Measurements from ENCODE around the gene SLC7A11.

SLC7A11 gene

GRCh38 chr4:138161351-138161750 lies 80.8 kb downstream of the SLC7A11 start:
- no peak for DNase-seq (ENCODE audit: low spot score)

DNA sequence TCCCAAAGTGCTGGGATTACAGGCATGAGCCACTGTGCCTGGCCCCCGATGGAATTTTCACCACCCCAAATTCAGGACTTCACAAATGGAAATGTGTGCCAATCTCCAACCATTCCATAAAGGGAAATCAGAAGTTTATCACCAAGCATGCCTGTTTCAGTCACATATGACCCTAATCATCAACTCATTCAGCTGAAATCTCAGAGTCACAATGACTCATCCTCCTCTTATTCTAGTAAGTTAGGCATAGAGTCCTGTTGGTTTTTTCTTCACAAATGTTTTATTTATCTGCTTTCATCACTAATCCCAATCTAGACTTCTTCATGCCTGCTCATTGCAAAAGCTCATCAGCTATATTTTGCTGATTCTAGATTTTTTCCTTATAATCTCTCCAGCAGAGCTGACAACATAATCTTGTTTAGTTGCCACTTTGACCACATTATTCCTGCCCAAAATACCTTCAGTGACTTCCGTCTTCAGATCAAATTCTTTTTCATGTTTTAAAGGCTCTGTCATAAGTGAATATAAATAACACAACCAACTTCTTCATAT lies 83.3 kb downstream of the SLC7A11 start:
- no peak for DNase-seq (ENCODE audit: low spot score)

GRCh38 chr4:138140879-138141278 lies 101.3 kb downstream of the SLC7A11 start:
- DNase-seq (ENCODE audit: low spot score): no peak

DNA sequence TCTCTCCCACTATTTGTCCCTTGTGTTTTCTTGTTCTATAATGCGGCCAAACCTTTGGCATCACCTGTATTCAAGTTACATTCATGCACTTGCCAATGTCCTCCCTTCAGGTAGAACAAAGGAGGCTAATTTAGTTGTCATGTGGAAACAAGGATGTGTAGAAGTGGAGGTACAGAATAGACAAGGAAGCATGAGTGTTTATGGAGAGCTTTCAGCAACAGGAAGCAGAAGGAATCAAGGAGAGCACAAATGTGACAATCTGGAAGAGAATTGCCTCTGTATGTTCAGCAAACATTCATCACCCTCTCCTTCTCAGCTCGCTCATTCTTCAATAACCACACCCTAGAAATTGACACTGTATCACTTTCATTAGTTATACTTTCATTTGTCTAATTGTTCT lies 103.4 kb downstream of the SLC7A11 start:
- no peak for DNase-seq (ENCODE audit: low spot score)

DNA sequence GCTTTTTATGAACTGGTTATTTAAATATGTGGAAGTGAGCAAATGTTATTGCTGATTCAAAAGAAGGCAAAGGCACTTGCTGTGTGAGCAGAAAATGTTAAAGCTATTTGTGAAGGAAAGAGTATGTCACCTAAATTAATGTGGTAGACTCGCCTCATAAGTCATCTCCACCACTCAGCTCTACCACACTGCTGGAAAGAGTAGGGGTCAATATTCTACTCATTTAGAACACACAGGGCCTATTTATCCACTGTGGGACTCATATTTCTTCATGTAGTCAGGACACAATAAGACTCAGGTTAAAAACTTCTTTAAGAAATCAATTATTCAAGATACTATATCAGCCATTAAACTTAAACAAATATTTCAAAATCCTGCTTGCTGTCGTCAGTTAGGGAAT lies 106.5 kb downstream of the SLC7A11 start:
- DNase-seq (ENCODE audit: low spot score): no peak

DNA sequence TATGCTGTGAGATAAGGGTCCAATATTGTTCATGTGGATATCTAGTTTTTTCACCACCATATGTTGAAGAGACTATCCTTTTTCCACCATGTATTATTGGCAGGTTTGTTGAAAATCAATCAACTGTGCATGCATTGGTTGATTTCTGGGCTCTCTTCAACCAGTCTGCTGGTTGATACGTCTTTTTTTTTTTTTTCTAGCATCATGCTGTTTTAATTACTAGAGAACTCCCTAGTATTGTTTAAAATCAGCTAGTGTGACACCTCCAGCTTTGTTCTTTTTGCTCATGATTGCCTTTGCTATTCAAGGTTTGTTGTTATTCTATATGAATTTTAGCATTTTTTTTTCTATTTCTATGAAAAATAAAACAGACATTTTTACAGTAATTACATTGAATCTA lies 123.9 kb downstream of the SLC7A11 start:
- no peak for DNase-seq (ENCODE audit: low spot score)

DNA sequence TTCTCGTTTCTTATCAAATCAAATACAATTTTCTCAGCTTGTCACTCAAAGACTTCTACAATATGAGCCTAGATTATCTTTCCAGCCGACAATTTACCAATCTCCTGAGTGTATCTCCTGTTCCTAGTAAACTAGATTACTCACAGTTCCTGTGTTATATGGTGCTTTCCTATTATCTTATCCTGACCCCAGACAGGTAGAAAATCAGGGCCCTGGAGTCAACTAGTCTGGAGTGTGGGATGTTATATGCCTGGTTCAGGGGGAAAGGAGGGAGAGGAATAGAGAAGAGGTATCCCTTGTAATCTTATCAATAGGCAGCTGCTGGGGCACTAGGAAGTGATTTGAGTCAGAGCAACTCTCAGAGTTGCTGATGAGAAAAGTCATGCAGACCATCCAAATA lies 127.1 kb downstream of the SLC7A11 start:
- no peak for DNase-seq (ENCODE audit: low spot score)

DNA sequence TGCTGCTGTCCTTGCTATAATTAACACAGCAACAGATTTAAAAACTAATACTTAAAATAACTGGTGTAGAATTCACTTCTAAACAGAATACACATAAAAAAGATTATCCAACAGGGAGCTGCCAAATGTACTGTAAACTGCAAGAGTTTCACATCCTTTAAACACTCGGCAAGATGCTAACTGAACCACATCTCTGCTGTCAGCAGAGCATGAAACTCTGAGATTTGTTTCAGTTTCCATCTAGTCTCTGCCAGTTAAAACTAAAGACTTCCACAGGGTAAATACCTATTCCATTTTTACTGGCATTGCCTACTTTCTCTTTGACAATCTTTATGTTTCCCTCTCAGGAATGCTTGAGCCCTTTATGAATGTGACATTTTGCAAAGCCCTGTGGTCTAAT lies 127.7 kb downstream of the SLC7A11 start:
- DNase-seq (ENCODE audit: low spot score): no peak
